Stimulated activated CD8-positive, alpha-beta memory T cell treated with anti-CD3 and anti-CD28 coated beads, Interleukin-15, amount 100 ng/mL, for 24 hours (primary cell): Measurements from ENCODE around the gene FANCI.

Experiments used
- DNase-seq: peaks from one replicate; pipeline ENCODE4 v3.0.0-alpha.2; 2020; ENCODE audit warnings: low read depth

FANCI gene

GRCh38 chr15:89243691-89244573 lies at the start of gene FANCI:
Gene FANCI (plus strand): TSS chr15:89243979. CDS start chr15:89247648, 3,669 bp downstream.
- DNase-seq = peak; percentile 88

GRCh38 chr15:89194608-89195007 lies 49.2 kb upstream of the FANCI start:
- no peak for DNase-seq

GRCh38 chr15:89195836-89196235 lies 47.9 kb upstream of the FANCI start:
- DNase-seq = no peak

- DNase-seq = no peak
Measured at GRCh38 chr15:89196241-89196640, 47.5 kb upstream of the FANCI start.

GRCh38 chr15:89196994-89197393 lies 46.8 kb upstream of the FANCI start:
- no peak for DNase-seq

- DNase-seq = no peak
Measured at GRCh38 chr15:89197503-89197971, 46.2 kb upstream of the FANCI start.

- DNase-seq = no peak
Measured at GRCh38 chr15:89198196-89198595, 45.6 kb upstream of the FANCI start.

- DNase-seq = no peak
Measured at GRCh38 chr15:89198934-89199333, 44.8 kb upstream of the FANCI start.

GRCh38 chr15:89199746-89200145 lies 44.0 kb upstream of the FANCI start:
- DNase-seq = no peak

DNA sequence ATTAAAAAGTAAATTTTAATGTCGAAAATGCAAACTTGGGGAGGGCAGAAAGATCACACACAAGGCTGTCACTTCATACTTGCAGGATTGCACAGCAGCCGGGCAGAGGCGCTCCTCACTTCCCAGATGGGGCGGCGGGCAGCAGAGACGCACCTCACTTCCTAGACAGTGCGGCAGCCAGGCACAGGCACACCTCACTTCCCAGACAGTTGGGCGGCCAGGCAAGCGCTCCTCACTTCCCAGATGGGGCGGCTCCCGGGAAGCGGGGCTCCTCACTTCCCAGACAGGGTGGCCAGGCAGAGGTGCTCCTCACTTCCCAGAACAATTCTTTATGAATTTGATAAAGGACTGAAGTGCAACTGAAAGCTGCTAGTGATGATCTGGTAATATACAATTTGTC lies 43.6 kb upstream of the FANCI start:
- DNase-seq = no peak

GRCh38 chr15:89201465-89202005 lies 42.2 kb upstream of the FANCI start:
- DNase-seq = no peak

DNA sequence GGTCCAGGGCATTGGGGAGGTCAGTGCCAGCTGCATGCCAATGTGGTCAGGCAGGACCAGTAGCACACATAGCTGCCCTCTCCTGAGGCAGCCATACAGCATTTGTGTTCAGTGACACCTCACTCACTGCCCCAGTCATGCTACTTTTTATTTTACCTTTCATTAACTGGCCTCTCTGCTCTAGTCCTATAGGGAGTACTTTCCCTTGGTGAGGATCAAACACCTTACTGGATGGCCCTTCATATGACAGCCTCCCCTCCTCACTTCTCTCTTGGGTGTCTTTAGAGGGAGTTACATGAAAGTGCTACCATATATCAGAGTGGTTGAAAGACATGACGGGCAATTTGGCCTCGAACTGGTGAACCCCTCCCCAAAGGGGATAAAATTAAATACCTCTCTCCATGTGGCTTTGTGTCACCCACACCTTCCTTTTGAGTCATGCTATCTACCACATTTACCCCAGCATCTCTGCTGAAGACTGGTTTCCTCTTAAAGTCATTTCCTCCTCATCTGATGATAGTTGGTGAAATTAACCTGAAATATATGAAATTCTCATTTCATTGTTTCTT lies 40.0 kb upstream of the FANCI start:
- DNase-seq = no peak

- no peak for DNase-seq
Measured at GRCh38 chr15:89205991-89206585, 37.7 kb upstream of the FANCI start.

- peak; percentile 48 for DNase-seq
Measured at GRCh38 chr15:89206908-89207331, 36.9 kb upstream of the FANCI start.

DNA sequence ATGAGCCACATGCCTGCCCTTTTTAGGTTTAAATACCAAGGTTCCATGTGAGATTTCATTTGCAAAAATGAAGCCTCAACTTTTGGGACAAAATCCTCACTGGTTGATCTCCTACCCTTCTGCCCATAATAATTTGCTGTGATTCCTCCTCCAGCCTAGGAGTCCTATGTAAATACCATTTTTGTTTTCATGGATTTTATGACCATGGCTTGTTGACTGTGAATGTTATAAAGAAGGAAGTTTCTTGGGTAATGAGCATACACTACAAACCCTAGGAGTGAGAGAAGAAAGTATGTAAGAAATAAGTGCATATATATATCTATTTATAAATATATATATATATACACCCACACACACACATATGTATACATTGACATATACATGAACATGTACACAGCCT lies 35.5 kb upstream of the FANCI start:
- DNase-seq = no peak

- DNase-seq = no peak
Measured at GRCh38 chr15:89209057-89209456, 34.7 kb upstream of the FANCI start.

DNA sequence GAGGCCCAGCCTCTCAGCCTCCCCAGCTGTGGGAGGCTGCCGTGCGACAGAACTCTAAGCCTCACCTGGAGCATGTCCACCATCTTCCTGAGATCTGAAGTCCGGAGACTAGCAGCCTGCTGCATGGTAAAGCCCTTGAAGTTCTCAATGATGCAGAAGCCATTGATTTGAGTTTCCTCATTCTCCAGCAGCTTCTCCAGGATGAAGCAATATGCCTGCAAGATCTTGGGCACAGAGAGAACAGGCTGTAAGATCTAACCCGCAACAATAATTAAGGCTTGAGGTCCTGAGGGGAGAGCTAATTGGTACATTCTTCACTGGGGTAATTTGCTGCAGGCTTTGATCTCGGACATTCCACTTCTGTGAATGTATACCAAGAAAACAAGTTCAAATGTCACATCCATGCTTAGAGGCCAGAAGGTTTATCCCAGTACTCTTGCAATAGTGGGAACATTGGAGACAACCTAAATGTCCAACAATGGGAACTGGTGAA lies 32.1 kb upstream of the FANCI start:
- no peak for DNase-seq

GRCh38 chr15:89215627-89216026 lies 28.2 kb upstream of the FANCI start:
- no peak for DNase-seq

- DNase-seq = no peak
Measured at GRCh38 chr15:89217031-89217430, 26.7 kb upstream of the FANCI start.

- DNase-seq = no peak
Measured at GRCh38 chr15:89217686-89218376, 25.9 kb upstream of the FANCI start.

DNA sequence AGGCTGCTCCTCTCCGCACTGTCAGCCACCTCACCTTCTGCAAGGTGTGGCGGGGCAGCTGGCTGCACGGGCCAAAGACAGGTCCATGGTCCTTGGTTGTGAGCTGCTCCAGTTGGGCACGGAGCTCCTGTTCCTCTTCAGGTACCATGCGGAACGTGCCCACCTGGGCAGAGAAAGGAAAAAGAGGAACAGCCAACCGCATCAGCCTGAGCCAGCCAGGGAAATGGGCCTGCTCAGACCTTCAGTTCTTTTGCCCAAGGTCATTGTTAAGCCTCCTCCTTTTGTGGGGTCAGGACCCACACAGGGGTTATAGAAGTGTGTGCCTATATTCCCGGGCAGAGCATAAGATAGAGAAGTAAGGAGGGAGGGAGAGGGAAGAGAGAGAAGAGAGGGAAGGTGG lies 25.2 kb upstream of the FANCI start:
- DNase-seq = no peak

DNA sequence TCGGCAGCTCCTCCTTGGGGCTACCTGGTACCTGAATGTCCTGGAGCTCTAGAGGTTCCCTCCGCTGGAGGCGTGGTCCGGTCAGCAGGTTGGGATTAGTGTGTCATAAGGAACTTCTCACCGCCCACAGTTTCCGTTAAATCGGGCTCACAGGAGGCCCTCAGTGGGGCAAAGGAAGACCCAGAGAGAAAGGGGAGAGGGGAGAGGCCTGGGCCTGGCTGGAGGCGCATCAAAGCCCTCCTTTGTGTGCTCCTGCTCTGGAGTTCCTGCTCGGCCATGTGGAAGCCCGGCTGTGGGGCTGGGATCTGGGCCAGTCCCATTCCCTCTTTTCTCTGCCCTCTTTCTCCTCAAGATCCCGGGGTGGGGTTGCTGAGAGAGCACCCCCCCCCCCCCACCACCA lies 22.2 kb upstream of the FANCI start, which contains the start of gene RLBP1:
RLBP1 (minus strand) TSS at position 37 of the 400 bp plus-strand sequence. CDS start 2,604 bp downstream, outside the sequence.
- DNase-seq = no peak
